ENCODE measurements around the gene TFEB.

The TFEB gene

DNA sequence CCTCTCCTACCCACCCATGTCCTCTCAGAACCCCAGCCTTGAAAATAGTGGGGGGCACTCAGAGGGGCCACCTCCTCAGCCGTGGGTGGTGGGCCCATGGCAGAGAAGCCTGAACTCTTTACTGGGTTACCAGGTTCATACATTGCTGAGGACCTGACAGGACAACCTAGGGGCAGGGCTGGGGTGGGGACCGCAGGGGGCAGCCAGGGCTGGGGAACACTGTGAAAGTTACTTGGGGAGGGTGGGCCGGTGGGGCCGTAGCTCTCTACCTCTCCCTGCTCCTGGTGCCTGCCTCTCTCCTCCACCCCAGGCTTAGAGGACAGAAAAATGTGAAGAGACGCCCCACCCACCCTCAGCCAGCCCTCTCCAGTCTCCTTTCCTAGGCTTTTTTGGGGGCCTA, 81.7 kb downstream of the TFEB start:
- DNase-seq (ENCODE audit: low read depth, low spot score): no peak

DNA sequence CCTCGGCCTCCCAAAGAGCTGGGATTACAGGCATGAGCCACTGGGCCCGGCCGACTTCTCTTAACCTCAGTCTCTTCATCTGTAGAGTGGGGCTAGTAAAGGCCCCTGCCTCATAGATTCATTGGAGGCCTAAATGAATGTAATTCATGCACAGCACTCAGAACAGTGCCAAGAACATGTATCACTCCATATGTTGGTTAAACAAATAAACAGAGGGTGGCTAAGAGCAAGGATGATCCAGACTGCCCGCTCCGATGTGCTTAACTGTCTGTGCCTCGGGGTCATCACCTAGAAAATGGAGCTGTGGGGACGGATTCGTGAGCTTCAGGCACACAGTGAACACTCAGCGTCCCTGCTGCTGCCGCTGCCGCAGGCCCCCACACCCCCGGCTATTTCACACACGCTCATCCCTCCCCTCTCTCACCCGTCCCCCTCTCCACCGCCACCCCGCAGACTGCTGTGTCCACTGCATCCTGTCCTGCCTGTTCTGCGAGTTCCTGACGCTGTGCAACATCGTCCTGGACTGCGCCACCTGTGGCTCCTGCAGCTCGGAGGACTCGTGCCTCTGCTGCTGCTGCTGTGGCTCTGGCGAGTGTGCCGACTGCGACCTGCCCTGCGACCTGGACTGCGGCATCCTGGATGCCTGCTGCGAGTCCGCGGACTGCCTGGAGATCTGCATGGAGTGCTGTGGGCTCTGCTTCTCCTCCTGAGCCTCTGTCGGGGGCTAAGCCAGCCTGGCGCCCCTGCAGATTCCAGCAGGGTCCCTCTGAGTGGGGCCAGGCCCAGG, 82.3 kb downstream of the TFEB start:
- DNase-seq (ENCODE audit: low read depth, low spot score): no peak

DNA sequence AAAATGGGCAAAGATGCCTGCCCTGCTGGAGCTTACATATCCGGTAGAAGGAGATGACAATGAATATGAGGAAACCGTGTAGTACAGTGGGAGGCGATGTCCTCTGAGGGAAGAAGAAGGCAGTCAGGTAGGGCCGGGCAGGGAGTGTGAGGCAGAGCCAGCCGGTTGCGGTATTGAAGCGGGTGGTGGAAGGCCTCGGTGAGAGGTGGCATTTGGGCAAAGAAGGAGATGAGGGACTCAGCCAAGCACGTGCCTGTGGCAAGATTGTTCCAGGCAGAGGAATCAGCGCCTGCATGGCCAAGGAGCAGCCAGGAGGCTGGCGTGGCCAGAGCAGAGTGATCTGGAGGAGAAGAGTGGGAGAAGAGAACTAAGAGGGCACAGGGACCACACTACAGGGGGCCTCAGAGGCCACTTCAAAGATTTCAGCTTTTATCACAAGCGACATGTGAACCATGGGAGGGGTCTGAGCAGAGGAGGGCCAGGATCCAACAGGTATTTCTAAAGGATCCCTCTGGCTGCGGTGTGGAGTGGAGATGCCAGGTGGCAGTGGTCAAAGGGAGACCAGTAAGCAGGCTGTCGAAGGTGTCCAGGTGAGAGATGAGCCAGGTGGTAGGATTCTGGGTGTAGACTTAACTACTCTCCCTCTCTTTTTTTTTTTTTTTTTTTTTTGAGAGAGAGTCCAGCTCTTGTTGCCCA, 83.3 kb downstream of the TFEB start:
- no peak for DNase-seq (ENCODE audit: low read depth, low spot score)

- DNase-seq (ENCODE audit: low read depth, low spot score): no peak
Measured at GRCh38 chr6:41651246-41651961, 84.0 kb downstream of the TFEB start.

DNA sequence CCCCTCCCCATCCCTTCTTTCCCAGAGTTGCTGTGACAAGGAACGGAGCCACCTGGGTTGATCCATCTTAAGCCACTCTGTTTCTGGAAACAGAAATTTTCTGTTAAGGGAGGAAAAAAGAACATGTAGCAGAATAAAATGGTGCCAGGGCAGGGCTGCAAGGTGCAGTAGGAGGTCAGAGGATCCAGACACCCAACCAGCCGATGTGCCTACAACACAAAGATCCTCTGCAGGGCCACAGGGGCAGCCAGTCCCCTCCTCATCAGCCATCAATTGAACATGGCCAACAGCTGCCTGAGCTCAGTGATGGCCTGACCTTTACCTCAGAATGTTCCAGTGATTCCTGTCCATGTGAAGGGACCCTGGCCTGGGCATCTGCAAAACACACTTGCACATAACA, 85.3 kb downstream of the TFEB start:
- DNase-seq (ENCODE audit: low read depth, low spot score): no peak

DNA sequence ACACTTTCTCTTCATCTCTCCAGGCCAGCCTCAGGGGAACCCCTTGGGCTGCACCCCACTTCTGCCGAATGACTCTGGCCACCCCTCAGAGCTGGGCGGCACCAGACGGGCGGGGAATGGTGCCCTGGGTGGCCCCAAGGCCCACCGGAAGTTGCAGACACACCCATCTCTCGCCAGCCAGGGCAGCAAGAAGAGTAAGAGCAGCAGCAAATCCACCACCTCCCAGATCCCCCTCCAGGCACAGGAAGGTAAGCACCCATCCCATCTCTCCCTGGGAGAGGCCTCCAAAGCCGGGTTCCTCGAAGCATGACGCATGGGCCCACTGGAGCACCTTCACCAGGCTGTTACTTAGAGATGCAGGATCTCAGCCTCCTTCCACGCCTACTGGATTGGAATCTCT, 85.8 kb downstream of the TFEB start:
- no peak for DNase-seq (ENCODE audit: low read depth, low spot score)

GRCh38 chr6:41648921-41649320, 86.5 kb downstream of the TFEB start:
- DNase-seq (ENCODE audit: low read depth, low spot score): no peak

DNA sequence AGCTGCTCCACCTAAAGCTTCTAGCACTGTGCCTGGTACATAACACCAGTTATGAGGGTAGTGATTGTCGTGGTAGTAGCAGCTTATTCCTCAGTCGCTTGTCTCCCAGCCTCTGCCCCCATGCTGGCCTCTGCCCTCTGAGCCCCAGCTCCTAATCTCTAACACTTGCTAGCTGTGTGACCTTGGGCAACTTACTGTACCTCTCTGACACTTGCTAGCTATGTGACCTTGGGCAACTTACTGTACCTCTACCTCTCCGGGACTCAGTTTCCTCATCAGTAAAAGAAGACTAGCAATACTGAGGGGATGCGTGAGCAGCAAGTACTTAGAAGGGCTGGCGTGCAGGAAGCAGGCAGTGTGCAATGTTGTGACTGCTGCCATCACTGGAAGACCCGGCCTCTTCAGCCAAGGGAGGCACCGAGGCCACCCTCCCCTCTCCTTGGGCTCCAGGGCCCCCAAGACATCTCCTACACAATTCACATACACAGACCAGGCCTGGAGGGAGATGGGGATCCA, 87.3 kb downstream of the TFEB start:
- no peak for DNase-seq (ENCODE audit: low read depth, low spot score)

GRCh38 chr6:41647061-41647511, 88.3 kb downstream of the TFEB start:
- no peak for DNase-seq (ENCODE audit: low read depth, low spot score)

DNA sequence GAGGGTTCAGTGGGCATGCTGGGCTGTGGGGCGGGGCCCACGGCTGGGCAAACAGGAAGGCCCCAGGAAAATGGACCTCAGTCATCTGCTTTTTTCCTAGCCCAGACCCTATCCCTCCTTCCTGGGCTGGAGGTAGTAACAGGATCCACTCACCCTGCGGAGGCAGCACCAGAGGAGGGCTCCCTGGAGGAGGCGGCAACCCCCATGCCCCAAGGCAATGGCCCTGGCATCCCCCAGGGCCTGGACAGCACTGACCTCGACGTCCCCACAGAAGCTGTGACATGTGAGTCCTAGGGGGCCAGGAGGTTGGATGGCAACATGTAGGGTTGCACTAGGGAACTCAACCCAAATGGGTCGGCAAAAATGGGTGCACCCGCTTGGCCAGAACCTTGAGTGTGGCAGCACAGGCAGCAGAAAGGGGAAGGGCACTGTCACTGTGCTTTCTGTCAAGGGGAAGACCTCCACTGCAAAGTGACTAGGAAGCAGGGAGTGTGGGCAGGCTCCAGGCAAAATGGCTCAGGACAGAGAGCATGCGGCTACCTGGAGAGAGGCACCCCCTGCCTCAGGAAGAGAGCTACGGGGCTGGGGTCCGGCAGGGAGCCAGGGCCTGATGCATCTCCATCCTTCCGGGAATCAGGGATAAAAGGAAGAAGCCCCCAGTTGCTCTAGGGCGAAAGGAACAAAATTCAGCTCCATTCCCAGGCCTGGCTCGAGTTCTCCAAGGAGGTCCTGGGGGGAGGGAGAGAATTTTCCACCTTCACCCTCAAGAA, 89.2 kb downstream of the TFEB start:
- DNase-seq (ENCODE audit: low read depth, low spot score): no peak

DNA sequence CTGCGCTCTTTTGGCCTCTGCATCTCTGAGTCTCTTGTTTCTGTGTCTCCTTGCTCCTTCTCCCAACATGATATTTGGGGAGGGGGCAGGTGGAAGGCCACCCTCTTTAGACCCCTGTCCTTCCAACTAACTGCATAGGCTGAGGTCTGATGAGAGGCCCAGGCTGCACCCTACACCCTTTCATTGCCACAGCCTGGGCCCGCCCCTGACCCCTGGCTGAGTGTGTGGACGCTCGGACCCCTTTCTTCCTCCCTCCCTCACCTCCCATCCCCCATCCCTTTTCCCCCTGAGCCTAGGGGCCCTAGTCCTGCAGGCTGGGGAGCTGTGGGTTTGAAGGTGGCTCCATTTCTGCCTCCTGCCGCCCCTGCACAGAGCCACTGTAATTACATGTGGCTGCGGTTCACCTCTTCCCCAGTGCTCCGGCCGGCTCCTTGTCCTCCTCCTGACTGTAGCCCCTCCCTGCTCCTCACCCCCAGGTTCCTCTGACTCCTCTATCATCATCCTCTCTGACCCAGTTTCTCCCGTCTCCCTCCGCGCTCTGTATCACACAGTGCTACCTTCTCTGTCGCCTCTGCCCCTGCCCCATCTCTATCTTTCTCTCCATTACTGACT, 90.3 kb downstream of the TFEB start:
- DNase-seq (ENCODE audit: low read depth, low spot score): no peak

- DNase-seq (ENCODE audit: low read depth, low spot score): no peak
Measured at GRCh38 chr6:41644297-41644879, 91.0 kb downstream of the TFEB start.

GRCh38 chr6:41643899-41644269, 91.5 kb downstream of the TFEB start:
- no peak for DNase-seq (ENCODE audit: low read depth, low spot score)

DNA sequence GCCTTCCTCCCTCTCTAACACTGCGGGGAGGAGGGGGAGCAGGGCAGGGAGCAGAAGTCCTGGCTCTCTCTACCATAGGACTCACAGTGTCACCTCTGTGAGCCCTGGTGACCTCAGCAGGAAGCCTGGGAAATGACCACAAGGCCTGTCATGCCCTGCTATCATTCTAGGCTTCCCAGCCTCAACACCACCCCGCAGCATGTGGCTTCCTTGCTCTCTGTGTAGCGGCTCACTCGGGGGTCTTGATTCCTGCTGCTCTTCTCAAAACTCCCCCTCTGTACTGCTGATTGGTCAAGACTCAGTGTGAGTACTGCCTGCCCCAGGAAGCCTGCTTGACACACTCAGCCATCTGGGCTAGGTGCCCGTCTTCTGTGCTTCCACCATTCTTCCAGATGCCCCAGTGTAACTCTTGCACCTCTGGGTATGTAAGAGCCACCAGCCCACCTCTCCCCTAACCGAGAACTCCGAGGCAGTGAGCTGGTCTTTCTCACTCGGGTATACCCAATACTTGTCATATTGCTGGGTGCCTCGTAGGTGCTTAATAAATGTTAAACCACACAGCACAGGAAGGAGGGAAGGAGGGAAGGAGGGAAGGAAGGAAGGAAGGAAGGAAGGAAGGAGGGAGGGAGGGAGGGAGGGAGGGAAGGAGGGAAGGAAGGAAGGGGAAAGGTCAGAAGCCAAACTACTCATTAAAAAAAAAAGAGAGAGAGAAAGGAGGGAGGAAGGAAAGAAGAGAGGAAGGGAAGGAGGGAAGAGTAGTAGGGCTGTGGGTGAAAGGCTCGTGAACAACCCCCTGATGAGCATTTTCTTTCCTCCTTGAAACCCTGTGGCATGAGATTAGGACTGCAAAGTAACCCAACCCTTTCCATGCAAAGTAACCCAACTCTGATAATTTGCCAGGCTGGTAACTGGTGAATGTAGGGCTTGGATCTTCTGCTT, 92.2 kb downstream of the TFEB start:
- no peak for DNase-seq (ENCODE audit: low read depth, low spot score)

GRCh38 chr6:41642090-41642959, 93.1 kb downstream of the TFEB start:
- DNase-seq (ENCODE audit: low read depth, low spot score): no peak

- no peak for DNase-seq (ENCODE audit: low read depth, low spot score)
Measured at GRCh38 chr6:41641352-41641925, 94.0 kb downstream of the TFEB start.

- no peak for DNase-seq (ENCODE audit: low read depth, low spot score)
Measured at GRCh38 chr6:41640426-41640825, 95.0 kb downstream of the TFEB start.

DNA sequence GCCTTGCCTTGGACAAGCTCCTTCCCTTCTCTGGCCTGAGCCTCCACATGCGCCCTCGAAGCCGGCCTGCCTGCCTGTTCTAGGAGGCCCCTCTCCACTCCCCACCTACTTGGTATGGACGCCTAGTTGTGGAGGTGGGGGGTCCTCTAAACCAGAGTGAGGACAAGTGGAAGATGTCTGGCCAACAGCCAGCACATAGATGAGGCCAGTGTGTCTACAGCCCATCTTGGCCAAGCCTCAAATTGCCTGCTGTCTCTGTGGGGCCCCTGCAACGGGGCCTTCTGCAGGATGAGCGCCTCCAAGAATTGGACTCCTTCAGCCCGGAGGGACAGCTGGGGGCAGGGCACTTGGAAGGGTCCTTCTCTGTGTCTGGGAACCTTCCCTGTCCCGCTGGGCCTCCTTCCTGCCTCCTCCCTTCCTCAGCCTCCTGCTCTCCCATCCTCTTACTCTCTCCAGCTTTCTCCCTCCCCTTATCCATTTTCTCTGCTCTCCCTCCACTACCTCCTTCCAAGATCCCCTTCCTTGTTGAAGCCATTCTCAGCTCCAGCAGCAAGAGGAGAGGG, 95.5 kb downstream of the TFEB start:
- DNase-seq (ENCODE audit: low read depth, low spot score): no peak

Data from iPS DF 19.7 (cell line).